Stimulated activated CD8-positive, alpha-beta memory T cell treated with anti-CD3 and anti-CD28 coated beads, Interleukin-7, amount 100 ng/mL, for 4 hours (primary cell): ENCODE data around the gene TXNIP.

ENCODE experiments used
- DNase-seq, 2 donors: peaks; one replicate each; pipeline ENCODE4 v3.0.0-alpha.2; 2020; ENCODE audit warnings: low read depth in 2 of 2

The TXNIP gene

GRCh38 chr1:146012703-146013558 is 16.6 kb upstream of the TXNIP start:
- peak in 1 of 2 donors; percentile 29 for DNase-seq

DNA sequence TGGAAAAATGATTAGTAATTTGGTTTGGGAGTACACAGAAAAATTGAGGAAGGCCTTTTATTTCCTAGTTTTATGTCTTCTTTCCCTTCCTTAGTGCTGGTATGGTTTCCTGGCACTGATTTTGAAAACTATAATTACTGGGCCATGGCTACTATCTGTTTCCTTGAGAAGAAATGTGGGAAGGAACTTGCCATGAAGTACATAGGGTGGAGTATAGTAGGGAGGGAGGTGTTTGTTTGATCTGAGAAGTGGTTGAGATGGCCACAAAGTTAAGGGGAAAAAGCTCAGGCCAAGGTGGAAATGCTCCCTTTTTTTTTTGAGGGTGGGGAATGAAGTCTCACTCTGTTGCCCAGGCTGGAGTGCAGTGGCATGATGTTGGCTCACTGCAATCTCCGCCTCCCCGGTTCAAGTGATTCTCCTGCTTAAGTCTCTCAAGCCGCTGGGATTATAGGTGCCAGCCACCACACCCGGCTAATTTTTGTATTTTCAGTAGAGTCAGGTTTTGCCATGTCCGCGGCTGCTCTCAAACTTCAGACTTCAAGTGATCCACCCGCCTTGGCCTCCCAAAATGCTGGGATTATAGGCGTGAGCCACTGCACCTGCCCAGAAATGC is 13.9 kb upstream of the TXNIP start:
- no peak for DNase-seq

DNA sequence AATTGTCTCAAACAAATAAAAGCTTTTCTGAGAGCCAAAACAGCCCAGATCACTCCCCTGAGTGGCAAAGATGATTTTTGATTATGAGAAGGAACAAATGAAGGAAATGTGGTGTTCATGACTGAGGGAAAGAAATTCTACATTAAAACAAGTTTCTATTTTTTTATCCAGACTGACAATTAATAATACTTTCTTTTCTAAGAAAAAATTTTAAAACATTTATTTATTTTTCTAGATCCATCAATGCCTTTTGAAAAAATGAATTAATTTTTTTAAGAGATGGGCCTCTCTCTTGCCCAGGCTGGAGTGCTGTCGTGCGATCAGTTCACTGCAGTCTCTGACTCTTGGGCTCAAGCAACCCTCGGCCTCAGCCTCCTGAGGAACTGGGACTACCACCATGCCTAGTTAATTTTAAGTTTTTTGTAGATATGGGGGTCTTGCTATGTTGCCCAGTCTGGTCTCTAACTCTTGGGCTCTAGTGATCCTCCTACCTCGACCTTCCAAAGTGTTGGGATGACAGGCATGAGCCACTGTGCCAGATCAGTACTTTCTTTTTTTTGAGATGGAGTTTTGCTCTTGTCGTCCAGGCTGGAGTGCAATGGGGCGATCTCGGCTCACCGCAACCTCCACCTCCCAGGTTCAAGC is 11.2 kb upstream of the TXNIP start:
- DNase-seq = no peak

GRCh38 chr1:146001709-146002108 is 5.3 kb upstream of the TXNIP start:
- no peak for DNase-seq

GRCh38 chr1:145999321-146000024 is 3.1 kb upstream of the TXNIP start:
- no peak for DNase-seq

DNA sequence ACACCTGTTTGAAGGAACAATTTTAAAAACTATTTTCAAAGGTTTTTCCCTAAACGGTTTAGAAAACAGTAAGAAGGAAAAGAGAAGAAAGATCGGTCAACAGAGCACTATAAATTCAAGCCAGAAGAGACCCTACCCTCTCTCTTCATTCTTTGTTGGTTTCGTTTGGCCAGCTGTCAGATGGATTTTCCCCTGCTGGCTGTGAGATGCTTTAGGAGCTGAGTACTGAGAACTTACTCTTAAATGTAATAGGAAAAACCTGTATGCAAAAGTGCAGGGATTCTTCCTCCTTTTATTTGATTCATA is 1.3 kb upstream of the TXNIP start:
- DNase-seq = no peak

DNA sequence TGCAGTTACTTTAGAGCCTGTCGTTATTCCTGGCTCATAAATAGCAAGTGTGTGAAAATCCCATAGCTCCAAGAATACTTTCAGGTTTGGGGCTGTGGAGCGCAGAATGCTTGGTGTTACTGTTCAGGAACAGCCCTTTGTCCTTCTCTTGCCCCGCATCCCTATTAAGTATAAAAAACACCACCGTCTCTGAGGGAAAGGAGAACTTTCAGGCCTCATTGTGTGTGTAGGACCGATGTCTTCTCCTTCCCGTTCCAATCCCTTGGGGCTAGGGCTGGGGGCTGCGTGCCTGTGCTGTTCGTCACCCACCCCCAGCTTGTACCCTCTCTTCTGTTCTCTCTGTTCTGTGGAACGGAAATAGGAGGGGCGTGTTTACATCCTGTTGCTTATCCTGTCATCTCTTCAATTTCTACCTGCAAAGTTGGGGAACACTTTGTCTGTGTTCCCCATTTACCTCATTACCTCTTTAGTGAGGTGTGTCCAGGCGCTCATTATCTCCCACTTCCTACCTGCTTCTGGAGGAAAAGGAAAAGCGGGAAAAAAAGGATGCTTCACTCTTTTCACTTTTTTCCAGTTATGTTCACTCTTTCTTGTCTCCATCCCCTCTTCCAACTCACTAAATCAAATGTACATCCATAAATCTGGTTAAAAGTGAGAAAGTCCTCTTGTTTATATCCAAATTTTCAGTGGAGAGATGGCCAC is 788 bp upstream of the TXNIP start:
- no peak for DNase-seq

DNA sequence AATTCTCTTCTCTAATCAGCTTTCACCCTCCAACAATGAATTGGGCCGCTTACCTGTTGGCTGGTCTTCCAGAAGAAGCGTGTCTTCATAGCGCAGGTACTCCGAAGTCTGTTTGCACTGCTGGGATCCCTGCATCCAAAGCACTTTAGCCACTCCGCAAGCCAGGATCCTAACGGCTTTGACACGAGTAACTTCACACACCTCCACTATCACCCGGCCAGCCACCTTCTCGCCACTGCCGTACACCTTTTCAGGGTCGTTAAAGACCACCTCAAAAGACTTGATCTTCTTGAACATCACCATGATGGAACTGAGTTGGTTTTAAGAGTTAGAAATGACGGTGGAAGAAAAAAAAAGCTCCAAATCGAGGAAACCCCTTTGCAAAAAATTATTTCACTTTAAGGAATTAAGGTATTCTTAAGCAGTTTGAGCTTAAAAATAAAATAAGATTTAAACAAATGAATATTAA is 381 bp downstream of the TXNIP start:
- DNase-seq = no peak

DNA sequence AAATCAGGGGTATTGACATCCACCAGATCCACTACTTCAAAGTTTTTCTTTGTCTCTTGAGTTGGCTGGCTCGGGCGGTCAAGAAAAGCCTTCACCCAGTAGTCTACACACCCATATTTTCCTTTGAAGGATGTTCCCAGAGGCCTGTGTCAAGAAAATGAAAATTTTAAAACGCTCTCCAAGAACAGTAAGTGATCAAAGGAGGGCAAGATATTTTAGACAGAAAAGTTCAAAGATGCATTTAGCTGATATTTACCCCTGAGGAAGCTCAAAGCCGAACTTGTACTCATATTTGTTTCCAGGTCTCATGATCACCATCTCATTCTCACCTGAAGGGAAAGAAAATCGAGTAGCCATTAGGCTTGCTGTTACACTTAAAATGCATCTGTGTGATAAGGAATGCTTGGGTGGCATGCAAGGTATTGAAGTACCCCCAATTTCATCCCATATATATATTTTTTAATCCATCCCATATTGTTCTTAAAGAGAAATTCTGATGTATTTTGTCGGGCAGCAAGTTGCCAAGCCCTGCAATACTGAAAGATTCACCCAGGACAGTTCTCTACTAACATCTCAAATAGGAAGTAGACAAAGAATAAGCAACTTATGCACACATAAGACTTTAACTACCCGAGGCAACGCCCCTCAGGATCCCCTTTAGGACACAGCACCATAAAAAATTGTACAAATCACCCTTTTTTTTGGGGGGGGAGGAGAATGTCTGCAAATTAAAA is 1.1 kb downstream of the TXNIP start:
- no peak for DNase-seq

- no peak for DNase-seq
Observed at GRCh38 chr1:145994391-145995120, 1.8 kb downstream of the TXNIP start.

- DNase-seq = no peak
Observed at GRCh38 chr1:145993618-145994390, 2.6 kb downstream of the TXNIP start.

GRCh38 chr1:145992958-145993617 is 3.3 kb downstream of the TXNIP start:
- no peak for DNase-seq

DNA sequence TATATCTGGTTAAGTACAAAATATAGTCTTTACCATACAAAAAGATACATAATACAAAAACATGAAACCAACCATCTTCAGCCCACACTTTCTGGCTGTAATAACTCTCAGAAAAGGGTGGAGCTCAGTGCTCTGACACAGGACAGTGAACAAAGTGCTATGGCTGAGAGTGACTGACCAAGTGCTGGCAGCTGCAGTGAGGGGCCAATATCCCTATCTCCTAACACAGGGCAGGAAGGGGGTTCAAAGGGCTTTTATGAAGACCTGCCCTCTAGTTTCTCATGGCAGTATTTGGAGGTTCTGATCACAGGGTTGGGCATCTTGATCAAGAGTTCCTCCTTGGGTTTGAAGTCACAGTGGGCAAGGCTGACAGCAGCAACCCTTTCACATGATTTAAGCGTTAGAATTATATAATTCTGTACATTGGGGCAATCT is 3.9 kb downstream of the TXNIP start:
- no peak for DNase-seq

GRCh38 chr1:145991735-145992412 is 4.5 kb downstream of the TXNIP start:
- DNase-seq = no peak

DNA sequence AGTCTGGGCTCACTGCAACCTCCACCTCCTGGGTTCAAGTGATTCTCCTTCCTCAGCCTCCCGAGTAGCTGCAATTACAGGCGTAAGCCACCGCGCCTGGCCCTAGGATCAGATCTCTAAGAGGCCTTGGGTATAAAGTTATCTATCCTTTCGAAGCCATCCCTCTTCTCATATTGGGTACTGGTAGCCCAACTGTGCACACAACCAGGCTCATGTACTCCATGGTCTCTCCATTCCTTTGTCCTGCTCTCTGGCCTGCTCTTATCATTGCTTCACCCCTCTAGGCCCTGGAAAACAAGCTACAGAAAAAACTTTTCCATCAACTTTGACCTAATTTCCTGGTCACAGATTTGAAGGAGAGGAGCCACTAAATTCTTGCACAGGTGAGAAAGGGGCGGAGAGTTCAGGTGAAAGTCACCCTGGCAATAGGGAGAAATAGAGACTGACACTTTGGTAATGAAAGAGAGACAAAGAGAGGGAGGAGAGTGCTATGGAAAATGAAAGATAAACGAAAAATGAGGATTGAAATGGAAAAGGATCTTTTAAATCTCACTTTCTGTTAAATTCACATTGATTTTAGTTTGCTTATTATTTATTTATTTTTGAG is 6.0 kb downstream of the TXNIP start:
- no peak for DNase-seq

- no peak for DNase-seq
Observed at GRCh38 chr1:145988773-145989172, 7.6 kb downstream of the TXNIP start.

DNA sequence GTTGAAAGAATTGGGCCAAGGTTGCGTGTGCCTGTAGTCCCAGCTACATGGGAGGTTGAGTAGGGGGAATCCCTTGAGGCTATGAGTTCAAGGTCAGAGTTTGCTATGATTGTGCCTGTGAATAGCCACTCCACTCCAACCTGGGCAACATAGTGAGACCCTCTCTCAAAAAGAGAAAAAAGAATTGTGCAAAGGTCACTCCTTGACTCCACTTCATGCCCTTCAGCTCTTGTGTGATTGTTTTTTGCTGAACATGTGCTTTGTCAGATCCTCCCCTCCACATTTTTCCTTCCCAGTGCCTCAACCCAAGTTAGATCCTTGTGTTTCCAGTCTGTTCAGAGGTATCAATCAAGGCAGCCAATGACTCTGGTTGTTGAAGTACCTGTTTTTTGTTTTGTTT is 8.5 kb downstream of the TXNIP start:
- DNase-seq = no peak

DNA sequence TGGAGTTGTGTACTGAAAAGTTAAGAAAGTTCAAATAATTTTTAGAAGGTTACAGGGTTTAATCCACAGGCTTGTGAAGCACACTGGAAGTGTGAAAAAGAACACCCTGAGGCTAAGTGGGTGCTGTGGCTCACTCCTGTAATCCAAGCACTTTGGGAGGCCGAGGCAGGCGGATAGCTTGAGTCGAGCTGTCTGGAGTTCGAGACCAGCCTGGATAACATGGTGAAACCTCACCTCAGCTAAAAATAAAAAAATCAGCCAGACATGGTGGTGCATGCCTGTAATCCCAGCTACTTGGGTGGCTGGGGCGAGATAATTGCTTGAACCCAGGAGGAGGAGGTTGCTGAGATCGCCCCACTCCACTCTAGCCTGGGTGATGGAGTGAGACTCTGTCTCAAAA is 9.8 kb downstream of the TXNIP start:
- no peak for DNase-seq
